IPS-11a (cell line): Measurements from ENCODE around the gene MAPK9.

Experiments
- H3K4me3 ChIP-seq: one replicate; pipeline ENCODE4 v1.5.1; 2013; ENCODE audit warnings: low read depth, low read length, control low read depth

The MAPK9 gene

GRCh38 chr5:180297587-180298282 lies 5.9 kb upstream of the MAPK9 start:
- H3K4me3 ChIP-seq: no peak overlapping the region

GRCh38 chr5:180296771-180297170 lies 4.9 kb upstream of the MAPK9 start:
- no peak overlapping the region for H3K4me3 ChIP-seq

DNA sequence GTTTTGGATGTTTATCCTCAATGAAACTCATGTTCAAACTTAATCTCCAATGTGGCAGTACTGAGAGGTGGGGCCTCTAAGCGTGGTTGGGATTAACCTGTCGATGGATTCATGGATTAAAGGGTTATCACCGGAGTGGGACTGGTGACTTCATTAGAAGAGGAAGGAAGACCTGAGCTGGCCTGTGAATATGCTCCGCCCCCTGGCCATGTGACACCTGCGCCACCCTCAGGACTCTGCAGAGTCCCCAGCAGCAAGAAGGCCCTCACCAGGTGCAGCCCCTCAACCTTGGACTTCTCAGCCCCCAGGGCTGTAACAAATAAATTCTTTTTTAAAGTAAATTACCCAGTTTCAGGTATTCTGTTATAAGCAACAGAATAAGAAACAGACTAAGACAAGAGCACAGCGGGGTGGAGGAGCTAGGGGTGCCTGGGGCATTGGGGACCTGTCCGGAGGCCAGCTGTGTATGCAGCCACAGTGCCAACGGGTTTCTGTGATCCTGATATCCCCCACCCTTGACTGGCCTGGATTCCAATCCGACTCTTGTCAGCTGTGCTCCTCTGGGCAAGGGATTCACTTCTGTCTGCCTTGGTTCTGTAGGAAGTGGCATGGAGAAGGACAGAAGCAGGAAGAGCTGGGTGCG lies 3.2 kb upstream of the MAPK9 start:
- no peak overlapping the region for H3K4me3 ChIP-seq

GRCh38 chr5:180294411-180294810 lies 2.5 kb upstream of the MAPK9 start:
- H3K4me3 ChIP-seq: no peak overlapping the region

DNA sequence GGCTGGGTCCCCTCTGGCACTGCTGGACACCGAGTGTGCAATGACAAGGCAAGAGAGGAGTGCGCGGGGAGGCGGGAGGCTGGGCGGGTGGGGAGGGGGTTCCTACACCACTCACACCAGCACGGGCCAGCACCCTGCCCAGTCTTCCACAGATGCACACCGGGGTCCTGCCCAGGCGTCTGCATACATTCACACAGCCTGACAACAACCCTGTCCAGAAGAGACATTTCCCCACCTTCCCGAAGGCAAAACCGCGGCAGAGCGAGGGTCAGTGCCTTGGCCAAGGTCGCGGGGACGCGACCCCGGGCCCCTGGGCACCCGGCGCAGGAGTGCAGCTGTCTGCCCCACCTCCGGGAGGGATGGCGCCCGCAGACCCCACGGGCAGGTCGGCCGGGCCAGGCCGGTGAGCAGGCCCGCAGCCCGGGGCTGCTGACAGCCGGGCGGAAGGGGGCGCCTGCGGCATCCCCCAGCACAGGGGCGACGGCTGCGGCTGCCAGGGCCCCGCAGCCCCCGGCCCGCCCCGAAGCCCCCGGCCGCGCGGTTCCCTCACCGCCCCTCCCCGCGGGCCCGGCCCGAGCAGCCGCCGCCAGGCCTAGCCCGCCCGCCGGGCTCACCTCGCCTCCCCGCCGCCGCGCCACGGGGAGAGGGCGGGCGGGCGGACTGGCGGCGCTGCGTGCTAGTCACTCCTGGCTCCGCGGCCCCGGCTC lies 496 bp downstream of the MAPK9 start:
- H3K4me3 ChIP-seq: peak overlapping the region; percentile 77

GRCh38 chr5:180290568-180291233 lies 1.2 kb downstream of the MAPK9 start:
- peak overlapping the region; percentile 77 for H3K4me3 ChIP-seq

- H3K4me3 ChIP-seq: no peak overlapping the region
These were observed 1.9 kb downstream of the MAPK9 start for GRCh38 chr5:180289966-180290365.

DNA sequence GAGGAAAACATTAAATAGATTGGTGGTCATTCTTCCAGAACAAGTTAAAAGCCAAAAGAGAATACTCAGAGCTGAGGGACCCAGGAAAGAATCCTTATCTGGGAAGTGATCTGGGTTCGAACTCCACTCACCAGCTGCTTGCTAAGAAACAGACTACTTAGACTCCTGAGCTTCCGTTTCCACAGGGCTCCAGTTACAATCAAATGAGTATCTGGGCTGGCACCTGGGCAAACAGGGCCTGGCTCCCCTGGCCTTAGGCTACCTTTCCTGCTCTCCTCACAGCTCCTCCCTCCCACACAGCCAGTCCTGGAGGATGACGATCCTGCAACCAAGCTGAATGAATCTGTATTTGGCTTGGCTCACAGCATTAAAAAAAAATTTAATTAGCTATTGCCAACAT lies 2.5 kb downstream of the MAPK9 start:
- no peak overlapping the region for H3K4me3 ChIP-seq

DNA sequence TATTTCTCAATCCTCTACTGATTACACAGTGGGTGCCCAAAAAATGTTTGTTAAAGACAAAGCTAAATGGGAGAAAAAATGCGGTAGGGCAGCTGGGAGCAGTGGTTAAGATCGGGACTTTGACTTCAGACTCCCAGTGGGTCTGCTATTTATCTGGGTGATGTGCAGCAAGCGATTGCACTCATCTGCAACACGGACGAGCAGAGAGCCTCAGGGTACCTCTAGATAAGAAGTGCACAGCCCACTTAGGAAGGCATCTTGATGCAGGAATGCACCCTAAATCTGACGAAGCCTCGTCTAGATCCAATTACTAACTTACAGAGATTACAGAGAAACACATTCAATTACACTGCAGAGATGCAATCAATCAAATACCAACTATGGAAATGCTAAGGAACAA lies 4.0 kb downstream of the MAPK9 start:
- no peak overlapping the region for H3K4me3 ChIP-seq

DNA sequence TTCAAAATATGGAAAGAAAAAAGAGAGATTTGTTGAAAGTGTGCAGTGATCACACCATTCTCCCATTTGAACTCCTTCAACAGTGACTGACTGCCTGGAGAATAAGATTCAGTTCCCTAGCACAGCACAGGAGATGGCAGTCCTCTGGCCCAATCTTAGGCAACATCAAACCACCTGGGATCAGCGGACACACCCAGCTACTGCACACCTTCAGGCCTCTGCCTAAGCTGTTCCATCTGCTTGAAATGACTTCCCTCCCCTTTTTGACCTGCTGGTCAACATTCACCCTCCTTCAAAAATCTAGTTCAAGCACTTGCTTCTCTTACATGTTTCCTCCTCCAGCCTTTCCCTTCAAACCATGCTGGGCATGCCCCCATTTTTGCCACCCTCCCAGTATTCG lies 4.5 kb downstream of the MAPK9 start:
- no peak overlapping the region for H3K4me3 ChIP-seq

DNA sequence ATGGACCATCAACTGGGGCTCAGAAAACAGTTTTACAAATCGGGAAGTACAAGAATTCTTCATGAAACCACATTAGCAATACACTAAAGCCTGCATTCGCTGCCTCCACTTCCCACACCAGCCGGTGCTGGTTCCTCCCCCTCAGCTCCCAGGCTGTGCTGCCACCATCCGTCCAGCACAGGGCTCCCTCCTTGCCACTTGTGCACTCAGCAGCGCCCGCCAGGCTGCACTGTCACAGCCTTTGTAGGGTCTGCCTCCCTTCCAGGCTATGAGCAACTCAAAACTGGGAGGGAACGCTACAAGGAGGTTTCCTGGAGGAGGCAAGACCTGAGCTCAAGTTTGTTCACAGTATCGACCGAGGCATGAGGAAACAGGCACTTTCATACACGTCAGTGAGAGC lies 7.7 kb downstream of the MAPK9 start:
- no peak overlapping the region for H3K4me3 ChIP-seq

DNA sequence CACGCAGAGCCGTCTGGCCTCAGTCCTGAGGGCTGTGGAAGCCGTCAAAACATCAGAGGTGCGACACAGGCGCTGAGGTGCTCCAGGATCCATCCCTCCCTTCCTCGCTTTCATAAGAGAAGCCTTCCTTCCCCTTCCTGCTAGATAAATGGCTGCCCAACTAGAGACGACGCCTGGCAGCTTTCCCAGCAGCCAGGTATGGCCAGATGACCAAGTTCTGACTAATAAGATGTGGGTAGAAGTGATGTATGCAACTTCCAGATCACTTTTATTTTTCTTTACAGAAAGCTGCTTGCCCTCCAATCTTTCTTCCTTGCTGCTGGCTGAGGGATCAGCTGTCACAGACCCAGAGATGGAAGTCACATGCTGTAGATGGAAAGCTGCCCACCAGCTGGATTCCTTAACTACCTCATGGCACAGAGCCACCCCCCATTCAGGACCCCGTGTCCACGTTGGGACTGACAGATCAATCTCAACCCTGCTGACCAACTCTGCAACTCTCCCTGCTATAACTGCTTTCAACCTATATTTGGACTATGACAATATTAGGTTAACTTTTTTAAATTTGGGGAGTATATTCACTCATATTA lies 8.8 kb downstream of the MAPK9 start:
- H3K4me3 ChIP-seq: no peak overlapping the region

- no peak overlapping the region for H3K4me3 ChIP-seq
These were observed 9.6 kb downstream of the MAPK9 start for GRCh38 chr5:180282281-180282680.

DNA sequence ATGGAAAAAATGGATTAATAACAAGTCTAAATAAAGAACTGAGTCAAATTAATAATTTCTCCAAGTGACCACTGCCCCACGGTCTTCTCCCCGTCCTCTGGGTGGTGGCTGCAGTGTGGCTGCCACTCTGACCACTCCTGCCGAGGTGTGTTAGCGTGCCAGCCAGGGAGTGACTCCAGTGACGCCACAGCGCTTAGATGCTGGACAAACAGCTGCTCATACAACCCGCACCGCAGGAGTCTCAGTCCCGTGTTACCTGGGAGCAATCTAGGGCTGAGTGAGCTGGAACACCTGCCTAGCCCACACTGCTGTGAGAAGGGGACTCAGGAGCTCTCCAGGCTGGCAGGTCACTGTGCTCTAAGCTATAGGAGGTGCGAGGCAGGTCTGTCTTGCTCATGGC lies 10.2 kb downstream of the MAPK9 start:
- H3K4me3 ChIP-seq: no peak overlapping the region

GRCh38 chr5:180274695-180275094 lies 17.2 kb downstream of the MAPK9 start:
- H3K4me3 ChIP-seq: no peak overlapping the region

DNA sequence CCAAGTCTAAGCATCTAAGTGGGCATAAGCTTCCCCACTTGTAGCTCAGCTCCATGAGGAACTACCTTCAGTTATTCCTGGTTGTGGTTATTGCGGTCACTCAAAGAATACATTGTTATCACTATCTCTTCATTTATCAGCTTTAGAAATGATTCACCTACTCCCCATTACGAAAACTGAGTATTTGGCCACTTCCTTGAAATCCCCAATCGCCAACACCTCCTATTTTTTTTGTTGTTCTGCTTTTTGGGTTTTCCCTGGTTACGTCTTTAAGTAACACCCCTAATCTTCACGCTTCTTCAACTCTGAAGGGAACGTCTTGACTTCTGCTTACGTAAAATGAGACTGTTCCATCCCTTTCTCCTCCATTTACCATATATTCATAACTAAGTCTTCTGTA lies 20.7 kb downstream of the MAPK9 start:
- H3K4me3 ChIP-seq: no peak overlapping the region

- H3K4me3 ChIP-seq: no peak overlapping the region
These were observed 32.6 kb downstream of the MAPK9 start for GRCh38 chr5:180259260-180259611.

DNA sequence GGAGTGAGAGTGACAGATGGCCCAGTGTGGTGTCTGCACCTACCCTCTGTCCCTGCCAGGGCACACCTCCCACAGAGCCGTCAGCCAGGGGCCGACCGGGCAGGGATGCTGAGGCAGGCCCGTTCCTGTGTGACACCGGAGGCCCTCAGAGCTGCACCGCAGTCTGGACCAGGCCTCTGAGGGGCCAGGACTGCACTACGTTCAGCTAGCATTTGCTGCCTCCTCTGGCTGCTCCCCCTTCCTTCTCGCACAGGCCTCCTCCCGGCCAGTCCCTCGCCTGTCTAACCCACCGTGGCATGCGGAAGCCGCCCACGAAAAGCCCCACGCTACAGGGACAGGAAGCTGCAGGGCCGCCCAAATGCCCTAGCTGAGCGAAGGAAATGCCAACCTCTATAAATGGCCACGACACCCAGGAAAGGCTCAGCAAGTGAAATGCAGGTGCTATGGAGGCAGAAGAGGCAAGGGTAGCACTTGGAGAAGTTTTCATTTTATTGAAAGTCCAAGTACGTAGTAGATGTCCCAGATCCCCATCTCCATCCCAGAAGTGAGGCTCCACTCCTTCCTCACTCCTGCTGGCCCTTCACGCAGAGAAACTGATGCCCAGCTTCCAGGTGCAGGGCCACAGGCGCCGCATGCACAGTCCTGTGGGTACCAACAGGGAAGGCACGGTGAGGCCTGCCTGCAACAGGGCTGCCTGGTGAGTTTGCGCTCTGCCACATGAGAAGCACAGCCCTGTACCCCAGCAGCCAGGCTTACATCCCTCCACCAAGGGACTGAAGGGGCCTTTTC lies 38.7 kb downstream of the MAPK9 start:
- H3K4me3 ChIP-seq: no peak overlapping the region

DNA sequence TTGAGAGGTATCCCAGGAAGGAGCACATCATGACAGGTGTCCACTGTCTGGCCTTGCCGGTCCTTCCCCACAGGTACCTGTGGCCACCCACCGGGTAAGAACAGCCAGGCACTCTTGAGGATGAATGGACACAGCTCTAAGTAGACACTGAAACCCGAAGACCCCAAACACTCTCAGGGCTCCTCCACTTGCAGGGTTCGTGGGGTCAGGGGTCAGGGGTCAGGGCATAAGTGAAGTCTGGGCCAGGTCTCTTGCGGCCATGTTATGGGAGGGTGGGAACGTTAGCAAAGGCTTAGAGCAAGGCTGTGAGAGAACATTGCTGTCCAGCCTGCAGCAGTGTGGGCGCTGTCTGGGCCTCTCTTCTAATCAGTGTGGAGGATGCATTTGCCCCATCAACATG lies 40.0 kb downstream of the MAPK9 start:
- no peak overlapping the region for H3K4me3 ChIP-seq

GRCh38 chr5:180251141-180251540 lies 40.7 kb downstream of the MAPK9 start:
- no peak overlapping the region for H3K4me3 ChIP-seq

- H3K4me3 ChIP-seq: no peak overlapping the region
These were observed 41.6 kb downstream of the MAPK9 start for GRCh38 chr5:180250329-180250728.
